GM21360 (cell line): ENCODE results near the gene SELENOS.
"Not testable (repeated sequence)": the region's sequence is repeated elsewhere in the genome, so short reads cannot be mapped to it uniquely, and the experiment has no call there.

ENCODE experiments used
- ATAC-seq: cut with Tn5 transposase; IDR thresholded peaks from one replicate; pipeline ENCODE4 v1.9.1; 2021; ENCODE audit warnings: mild to moderate bottlenecking, moderate library complexity; ENCODE audit not compliant: unreplicated experiment

Gene SELENOS

GRCh38 chr15:101310161-101310480, 32.8 kb upstream of the SELENOS start:
- ATAC-seq = no peak

GRCh38 chr15:101309436-101310160, 32.3 kb upstream of the SELENOS start:
- no peak for ATAC-seq

- ATAC-seq = no peak
Observed at GRCh38 chr15:101308604-101309435, 31.5 kb upstream of the SELENOS start.

- no peak for ATAC-seq
Observed at GRCh38 chr15:101307897-101308603, 30.8 kb upstream of the SELENOS start.

- ATAC-seq = no peak
Observed at GRCh38 chr15:101307048-101307896, 30.0 kb upstream of the SELENOS start.

GRCh38 chr15:101306341-101307047, 29.2 kb upstream of the SELENOS start:
- ATAC-seq = no peak

GRCh38 chr15:101305820-101306255, 28.6 kb upstream of the SELENOS start:
- no peak for ATAC-seq

GRCh38 chr15:101303408-101303807, 26.1 kb upstream of the SELENOS start:
- no peak for ATAC-seq

- ATAC-seq = no peak
Observed at GRCh38 chr15:101296418-101297405, 19.4 kb upstream of the SELENOS start.

- no peak for ATAC-seq
Observed at GRCh38 chr15:101295607-101296161, 18.4 kb upstream of the SELENOS start.

GRCh38 chr15:101294731-101295606, 17.7 kb upstream of the SELENOS start, which contains the start of gene SNRPA1:
TSS of gene SNRPA1 (minus strand) at chr15:101295248. CDS start at chr15:101295178, 70 bp downstream.
- ATAC-seq = peak; percentile 79

- ATAC-seq = no peak
Observed at GRCh38 chr15:101293122-101293521, 15.8 kb upstream of the SELENOS start.

- ATAC-seq = no peak
Observed at GRCh38 chr15:101288905-101289513, 11.7 kb upstream of the SELENOS start.

GRCh38 chr15:101287342-101287741, 10.1 kb upstream of the SELENOS start:
- not testable (repeated sequence) for ATAC-seq

GRCh38 chr15:101286471-101287114, 9.3 kb upstream of the SELENOS start:
- ATAC-seq = no peak

GRCh38 chr15:101283931-101284330, 6.6 kb upstream of the SELENOS start:
- ATAC-seq = no peak

GRCh38 chr15:101280007-101280406, 2.7 kb upstream of the SELENOS start:
- ATAC-seq = no peak
